Endothelial cell of umbilical vein (primary cell): ENCODE results near the gene ZNF213. TPM values are rescaled to one million over a fixed set of nuclear protein-coding genes. Genes with fewer than 3 reads are reported as not detected.

ENCODE experiments used
- BruUV-seq: library from RNA; stranded (reverse); fragments of 400-500 nt; replicated peaks from 2 replicates; lab custom pipeline; 2021; lab: Mats Ljungman, UMichigan
- CTCF ChIA-PET: fragments of 300-600, 350-600 bp; sonication (Branson Sonifier 250); formaldehyde crosslinking; loops from one replicate; lab custom pipeline; 2021; ENCODE audit warnings: antibody characterized with exemption, inconsistent platforms; lab: Charles Lee
- POLR2A ChIA-PET: fragments of 300-600, 350-600 bp; sonication (Branson Sonifier 250); formaldehyde crosslinking; loops from one replicate; lab custom pipeline; 2021; ENCODE audit warnings: antibody characterized with exemption, inconsistent platforms; lab: Charles Lee
- DNase-seq: peaks from one replicate; pipeline ENCODE4 v3.0.0-alpha.2; 2011; ENCODE audit warnings: low read depth, low spot score
- FAIRE-seq: peaks from 2 replicates; lab custom pipeline; 2011; peaks lifted over from hg19 to GRCh38; lab: Jason Lieb, UNC
- H2AFZ ChIP-seq: 2 replicates; pipeline ENCODE4 v1.6.0; 2012; ENCODE audit warnings: low read depth, low read length, control low read depth, inconsistent platforms
- H3K27ac ChIP-seq: 2 replicates; pipeline ENCODE4 v1.5.1; 2011; ENCODE audit warnings: low read depth, mild to moderate bottlenecking, control low read depth, low read length, moderate library complexity; ENCODE audit not compliant: insufficient read depth
- H3K27me3 ChIP-seq, 2 experiments: 2 replicates each; pipeline versions ENCODE4 v1.6.0 to v1.6.1; 2011; ENCODE audit warnings: low read length in 2 of 2, mixed read lengths in 1 of 2; ENCODE audit not compliant: control insufficient read depth in 2 of 2, insufficient read depth in 2 of 2
- H3K36me3 ChIP-seq, 2 experiments: 2 replicates in 1 of 2; 3 replicates in 1 of 2; pipeline ENCODE4 v1.5.1; 2011; ENCODE audit warnings: low read length in 2 of 2, mild to moderate bottlenecking in 1 of 2, moderate library complexity in 1 of 2; ENCODE audit not compliant: control insufficient read depth in 2 of 2, insufficient read depth in 2 of 2; ENCODE audit errors: extremely low read depth in 1 of 2
- H3K4me1 ChIP-seq: 3 replicates; pipeline ENCODE4 v1.5.1; 2011; ENCODE audit warnings: mild to moderate bottlenecking, low read length; ENCODE audit not compliant: control insufficient read depth, insufficient read depth; ENCODE audit errors: extremely low read depth
- H3K4me2 ChIP-seq: 2 replicates; pipeline ENCODE4 v1.6.1; 2011; ENCODE audit warnings: low read length, control low read depth, mixed read lengths; ENCODE audit not compliant: insufficient read depth
- H3K4me3 ChIP-seq, 3 experiments: fragments of 200-600 bp in 1 of 3; sonication (generic), shearing (Covaris generic) in 1 of 3; replicated peaks in 1 of 3; 2 replicates each; pipeline ENCODE4 v1.5.1; 2011 to 2016; ENCODE audit warnings: control low read depth in 3 of 3, low read length in 3 of 3, mild to moderate bottlenecking in 2 of 3, inconsistent platforms in 1 of 3, low read depth in 1 of 3, moderate library complexity in 1 of 3; ENCODE audit not compliant: insufficient read depth in 1 of 3
- H3K79me2 ChIP-seq: 2 replicates; pipeline ENCODE4 v1.6.0; 2012; ENCODE audit warnings: low read length, inconsistent platforms; ENCODE audit not compliant: control insufficient read depth, insufficient read depth
- H3K9ac ChIP-seq: replicated peaks from 2 replicates; pipeline ENCODE3; 2011; ENCODE audit warnings: low read length, control low read depth; ENCODE audit not compliant: insufficient read depth; ENCODE audit errors: extremely low read depth
- H3K9me1 ChIP-seq: replicated peaks from 3 replicates; pipeline ENCODE4 v1.6.0; 2011; ENCODE audit warnings: mild to moderate bottlenecking, low read length; ENCODE audit not compliant: control insufficient read depth, insufficient read depth; ENCODE audit errors: extremely low read depth
- H3K9me3 ChIP-seq: replicated peaks from 2 replicates; pipeline ENCODE4 v1.5.1; 2012; ENCODE audit warnings: low read length, inconsistent platforms; ENCODE audit not compliant: control insufficient read depth, insufficient read depth
- H4K20me1 ChIP-seq: replicated peaks from 2 replicates; pipeline ENCODE3; 2011; ENCODE audit warnings: mild to moderate bottlenecking, low read length; ENCODE audit not compliant: control insufficient read depth, insufficient read depth; ENCODE audit errors: extremely low read depth
- EZH2 ChIP-seq: IDR thresholded peaks from 2 replicates; pipeline ENCODE4 v1.6.1; 2012; ENCODE audit warnings: borderline replicate concordance, low read depth, mild to moderate bottlenecking, moderate library complexity, low read length, inconsistent platforms; ENCODE audit not compliant: severe bottlenecking
- FOS ChIP-seq: IDR thresholded peaks from 2 replicates; pipeline ENCODE4 v1.6.1; 2011; ENCODE audit warnings: mild to moderate bottlenecking, low read length, moderate library complexity, borderline replicate concordance; ENCODE audit not compliant: insufficient read depth
- JUN ChIP-seq: IDR thresholded peaks from 2 replicates; pipeline ENCODE4 v1.6.1; 2011; ENCODE audit warnings: borderline replicate concordance, low read depth; ENCODE audit not compliant: insufficient read length, insufficient read depth
- MYC ChIP-seq: IDR thresholded peaks from one replicate; pipeline ENCODE4 v1.6.1; 2011; ENCODE audit warnings: mild to moderate bottlenecking, low read depth, low read length
- POLR2AphosphoS5 ChIP-seq: IDR thresholded peaks from 2 replicates; pipeline ENCODE4 v1.6.1; 2012; ENCODE audit warnings: low read depth, mild to moderate bottlenecking, control low read depth, low read length, moderate library complexity; ENCODE audit not compliant: insufficient read depth
- dilution Hi-C: fragments of 300-500 bp; cut with MboI; formaldehyde crosslinking; loops from one replicate; pipeline ENCODE4 v1.15.0; 2019; ENCODE audit warnings: low sequenced_read_pairs; ENCODE audit not compliant: extremely low pct_ligation_motif_present
- intact Hi-C: fragments of 100-400 bp; cut with micrococcal nuclease; formaldehyde crosslinking; loops from one replicate; pipeline ENCODE4 v1.10.0; 2022
- polyA plus RNA-seq, 4 experiments: library from polyadenylated mRNA; depleted of rRNA in 3 of 4; stranded (reverse) in 3 of 4; unstranded in 1 of 4; fragments of >200 nt; gene quantifications; 2 replicates each; pipeline versions ENCODE4 v1.2.1 to v1.2.3, GENCODE V29; 2011 to 2012; ENCODE audit warnings: missing spikeins in 1 of 4
- total RNA-seq: library from RNA; stranded (reverse); gene quantifications from 2 replicates; pipeline ENCODE4 v1.2.3, GENCODE V29; 2021
- TF ChIP-seq, protein P1 (sequence below), 2 donors: IDR thresholded peaks; 1 replicate in 1 of 2; 2 replicates in 1 of 2; pipeline ENCODE4 v1.5.1; 2011; ENCODE audit warnings: low read length in 2 of 2, mild to moderate bottlenecking in 2 of 2, moderate library complexity in 2 of 2, control low read depth in 1 of 2, inconsistent platforms in 1 of 2, low read depth in 1 of 2; ENCODE audit not compliant: insufficient read depth in 1 of 2; ENCODE audit errors: extremely low read depth in 1 of 2

ZNF213 gene
- total and polyA plus RNA-seq, 2 donors (not counting 3 experiments of a cell fraction or from before 2014, with no cell fraction given), result 2.0 to 9.8 TPM

DNA sequence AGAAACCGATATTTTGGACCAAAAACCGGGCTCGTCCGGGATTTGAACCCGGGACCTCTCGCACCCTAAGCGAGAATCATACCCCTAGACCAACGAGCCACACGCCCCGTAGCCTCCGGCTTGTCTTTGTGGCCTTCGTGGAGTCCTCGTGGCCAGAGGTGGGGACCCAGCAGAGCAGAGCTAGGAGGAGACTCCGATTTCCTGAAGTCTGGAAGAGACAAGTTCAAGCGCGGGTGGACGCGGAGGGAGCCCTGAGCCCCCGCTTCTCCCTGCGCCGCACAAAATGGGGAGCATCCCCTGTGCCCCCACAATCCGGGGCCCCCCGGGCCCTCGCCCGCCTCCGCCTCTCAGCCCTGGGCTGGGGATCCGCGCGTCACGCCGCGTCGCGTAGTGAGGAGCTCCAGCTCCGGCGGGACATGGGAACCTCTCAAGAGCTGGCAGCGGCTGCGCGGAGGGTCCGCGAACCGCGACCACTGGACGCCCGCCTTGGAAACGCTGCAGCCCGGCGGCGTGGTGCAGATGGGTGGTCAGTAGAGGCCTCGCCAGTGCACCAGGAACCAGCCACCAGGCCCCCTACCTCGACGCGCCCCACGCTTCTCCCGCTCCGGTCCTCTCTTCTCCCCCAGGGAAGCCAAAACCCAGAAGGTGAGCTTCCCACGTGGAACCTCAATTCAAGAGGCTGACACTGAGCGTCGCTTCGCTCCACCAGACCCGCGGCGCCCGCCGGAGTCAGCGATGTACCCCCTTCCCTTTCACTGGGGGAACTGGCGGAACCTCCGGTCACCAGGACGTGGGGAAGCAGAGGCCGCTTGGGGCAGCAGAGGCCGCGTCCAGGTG lies 48.0 kb downstream of the ZNF213 start:
- Histone ChIP-seq H3K4me1 (peaks cover 15% of the 10 kb centered on the region), H4K20me1 (no peaks in the 10 kb centered on the region), H3K4me2 (peak overlapping the region; percentile 93), H3K36me3 (no peaks in the 10 kb centered on the region), H3K4me3 (peak overlapping the region; percentile 36 to 79 (median 67)), H3K9ac (no peak overlapping the region), H3K79me2 (no peaks in the 10 kb centered on the region), H3K9me3 (no peaks in the 10 kb centered on the region), H3K27ac (no peak overlapping the region), H3K27me3 (peaks cover 10% of the 10 kb centered on the region in 2 experiments), H2AFZ (peak overlapping the region; percentile 99), H3K9me1 (no peaks in the 10 kb centered on the region)
- FAIRE-seq (peak; percentile 38), DNase-seq (peak; percentile 45)
- dilution Hi-C loops, result no loop called here
- ChIA-PET CTCF (interaction anchor here (1.0 to 2.9 kb wide), 5 partner anchors 9 to 31 kb away, joined by 3 to 11 read pairs (median 6); no protein-coding TSS in a partner anchor), POLR2A (no interaction called here)
- no TSS peak for BruUV-seq
- intact Hi-C loops, result loop anchor here (2.0 to 5.0 kb wide), 2 partner anchors 24 to 274 kb away; no protein-coding TSS in a partner anchor
- TF ChIP-seq FOS (no peak), EZH2 (no peak), POLR2AphosphoS5 (peak; percentile 22), MYC (no peak), JUN (no peak)
- TF ChIP-seq, protein P1, sequence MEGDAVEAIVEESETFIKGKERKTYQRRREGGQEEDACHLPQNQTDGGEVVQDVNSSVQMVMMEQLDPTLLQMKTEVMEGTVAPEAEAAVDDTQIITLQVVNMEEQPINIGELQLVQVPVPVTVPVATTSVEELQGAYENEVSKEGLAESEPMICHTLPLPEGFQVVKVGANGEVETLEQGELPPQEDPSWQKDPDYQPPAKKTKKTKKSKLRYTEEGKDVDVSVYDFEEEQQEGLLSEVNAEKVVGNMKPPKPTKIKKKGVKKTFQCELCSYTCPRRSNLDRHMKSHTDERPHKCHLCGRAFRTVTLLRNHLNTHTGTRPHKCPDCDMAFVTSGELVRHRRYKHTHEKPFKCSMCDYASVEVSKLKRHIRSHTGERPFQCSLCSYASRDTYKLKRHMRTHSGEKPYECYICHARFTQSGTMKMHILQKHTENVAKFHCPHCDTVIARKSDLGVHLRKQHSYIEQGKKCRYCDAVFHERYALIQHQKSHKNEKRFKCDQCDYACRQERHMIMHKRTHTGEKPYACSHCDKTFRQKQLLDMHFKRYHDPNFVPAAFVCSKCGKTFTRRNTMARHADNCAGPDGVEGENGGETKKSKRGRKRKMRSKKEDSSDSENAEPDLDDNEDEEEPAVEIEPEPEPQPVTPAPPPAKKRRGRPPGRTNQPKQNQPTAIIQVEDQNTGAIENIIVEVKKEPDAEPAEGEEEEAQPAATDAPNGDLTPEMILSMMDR (IDR thresholded peaks at IDR 0.05; ENCODE audit: extremely low read depth in 1 of 2, insufficient read depth in 1 of 2, low read depth in 1 of 2, low read length in 2 of 2), result peak in 1 of 2 donors; percentile 51
